ENCODE data around the gene TSC22D2.

TSC22D2 gene

GRCh38 chr3:150408221-150409124 lies at the start of gene TSC22D2:
TSS of gene TSC22D2 (plus strand) at chr3:150408298. CDS start at chr3:150409351, 1,053 bp downstream.
- peak within 1 kb of the TSS; percentile 82 for H3K4me3 ChIP-seq (ENCODE audit: low read length)
- H3K27me3 ChIP-seq (ENCODE audit: insufficient read depth, low read length) = no peaks in the 10 kb centered on the region
- H3K9me3 ChIP-seq (ENCODE audit: low read length) = no peaks in the 10 kb centered on the region
- peaks cover 9% of the 10 kb centered on the region for H3K36me3 ChIP-seq (ENCODE audit: insufficient read depth, low read length)
- peak within 1 kb of the TSS; percentile 99 for H2AFZ ChIP-seq (ENCODE audit: low read depth, low read length)
- H3K4me1 ChIP-seq (ENCODE audit: insufficient read depth, low read length) = peaks cover 19% of the 10 kb centered on the region

GRCh38 chr3:150359381-150359780 lies 48.7 kb upstream of the TSC22D2 start:
- no peak overlapping the region for H2AFZ ChIP-seq (ENCODE audit: low read depth, low read length)
- no peak overlapping the region for H3K4me3 ChIP-seq (ENCODE audit: low read length)
- no peaks in the 10 kb centered on the region for H3K36me3 ChIP-seq (ENCODE audit: insufficient read depth, low read length)
- H3K27me3 ChIP-seq (ENCODE audit: insufficient read depth, low read length) = no peaks in the 10 kb centered on the region
- H3K9me3 ChIP-seq (ENCODE audit: low read length) = no peaks in the 10 kb centered on the region
- H3K4me1 ChIP-seq (ENCODE audit: insufficient read depth, low read length) = peaks cover 2% of the 10 kb centered on the region

GRCh38 chr3:150360966-150361365 lies 47.1 kb upstream of the TSC22D2 start:
- Histone ChIP-seq H3K4me3 (ENCODE audit: low read length) (no peak overlapping the region), H3K36me3 (ENCODE audit: insufficient read depth, low read length) (no peaks in the 10 kb centered on the region), H2AFZ (ENCODE audit: low read depth, low read length) (no peak overlapping the region), H3K27me3 (ENCODE audit: insufficient read depth, low read length) (no peaks in the 10 kb centered on the region), H3K9me3 (ENCODE audit: low read length) (no peaks in the 10 kb centered on the region), H3K4me1 (ENCODE audit: insufficient read depth, low read length) (peaks cover 2% of the 10 kb centered on the region)

- Histone ChIP-seq H3K4me3 (ENCODE audit: low read length) (no peak overlapping the region), H3K4me1 (ENCODE audit: insufficient read depth, low read length) (peaks cover 2% of the 10 kb centered on the region), H3K9me3 (ENCODE audit: low read length) (no peaks in the 10 kb centered on the region), H3K27me3 (ENCODE audit: insufficient read depth, low read length) (no peaks in the 10 kb centered on the region), H3K36me3 (ENCODE audit: insufficient read depth, low read length) (no peaks in the 10 kb centered on the region), H2AFZ (ENCODE audit: low read depth, low read length) (no peak overlapping the region)
Observed at GRCh38 chr3:150362515-150363302, 45.4 kb upstream of the TSC22D2 start.

- H3K9me3 ChIP-seq (ENCODE audit: low read length) = no peaks in the 10 kb centered on the region
- H3K27me3 ChIP-seq (ENCODE audit: insufficient read depth, low read length) = no peaks in the 10 kb centered on the region
- H2AFZ ChIP-seq (ENCODE audit: low read depth, low read length) = no peak overlapping the region
- H3K4me1 ChIP-seq (ENCODE audit: insufficient read depth, low read length) = no peaks in the 10 kb centered on the region
- no peak overlapping the region for H3K4me3 ChIP-seq (ENCODE audit: low read length)
- H3K36me3 ChIP-seq (ENCODE audit: insufficient read depth, low read length) = no peaks in the 10 kb centered on the region
Observed at GRCh38 chr3:150363420-150363819, 44.7 kb upstream of the TSC22D2 start.

- H3K4me3 ChIP-seq (ENCODE audit: low read length) = no peak overlapping the region
- H2AFZ ChIP-seq (ENCODE audit: low read depth, low read length) = no peak overlapping the region
- H3K36me3 ChIP-seq (ENCODE audit: insufficient read depth, low read length) = no peaks in the 10 kb centered on the region
- peaks cover 4% of the 10 kb centered on the region for H3K4me1 ChIP-seq (ENCODE audit: insufficient read depth, low read length)
- no peaks in the 10 kb centered on the region for H3K9me3 ChIP-seq (ENCODE audit: low read length)
- H3K27me3 ChIP-seq (ENCODE audit: insufficient read depth, low read length) = no peaks in the 10 kb centered on the region
Observed at GRCh38 chr3:150365132-150365604, 42.9 kb upstream of the TSC22D2 start.

GRCh38 chr3:150367757-150368156 lies 40.3 kb upstream of the TSC22D2 start:
- H3K4me3 ChIP-seq (ENCODE audit: low read length) = no peak overlapping the region
- peaks cover 27% of the 10 kb centered on the region for H3K4me1 ChIP-seq (ENCODE audit: insufficient read depth, low read length)
- no peaks in the 10 kb centered on the region for H3K27me3 ChIP-seq (ENCODE audit: insufficient read depth, low read length)
- H3K36me3 ChIP-seq (ENCODE audit: insufficient read depth, low read length) = no peaks in the 10 kb centered on the region
- H2AFZ ChIP-seq (ENCODE audit: low read depth, low read length) = no peak overlapping the region
- no peaks in the 10 kb centered on the region for H3K9me3 ChIP-seq (ENCODE audit: low read length)

GRCh38 chr3:150370122-150370602 lies 37.9 kb upstream of the TSC22D2 start:
- H3K36me3 ChIP-seq (ENCODE audit: insufficient read depth, low read length) = no peaks in the 10 kb centered on the region
- H2AFZ ChIP-seq (ENCODE audit: low read depth, low read length) = peak overlapping the region; percentile 18
- H3K27me3 ChIP-seq (ENCODE audit: insufficient read depth, low read length) = no peaks in the 10 kb centered on the region
- H3K4me3 ChIP-seq (ENCODE audit: low read length) = peak overlapping the region; percentile 48
- H3K9me3 ChIP-seq (ENCODE audit: low read length) = no peaks in the 10 kb centered on the region
- peaks cover 27% of the 10 kb centered on the region for H3K4me1 ChIP-seq (ENCODE audit: insufficient read depth, low read length)

- Histone ChIP-seq H3K9me3 (ENCODE audit: low read length) (no peaks in the 10 kb centered on the region), H3K4me3 (ENCODE audit: low read length) (peak overlapping the region; percentile 48), H3K36me3 (ENCODE audit: insufficient read depth, low read length) (no peaks in the 10 kb centered on the region), H2AFZ (ENCODE audit: low read depth, low read length) (peak overlapping the region; percentile 18), H3K4me1 (ENCODE audit: insufficient read depth, low read length) (peaks cover 28% of the 10 kb centered on the region), H3K27me3 (ENCODE audit: insufficient read depth, low read length) (no peaks in the 10 kb centered on the region)
Observed at GRCh38 chr3:150370999-150371398, 37.1 kb upstream of the TSC22D2 start.

- peaks cover 30% of the 10 kb centered on the region for H3K4me1 ChIP-seq (ENCODE audit: insufficient read depth, low read length)
- peak overlapping the region; percentile 48 for H3K4me3 ChIP-seq (ENCODE audit: low read length)
- H3K9me3 ChIP-seq (ENCODE audit: low read length) = no peaks in the 10 kb centered on the region
- no peaks in the 10 kb centered on the region for H3K36me3 ChIP-seq (ENCODE audit: insufficient read depth, low read length)
- H3K27me3 ChIP-seq (ENCODE audit: insufficient read depth, low read length) = no peaks in the 10 kb centered on the region
- H2AFZ ChIP-seq (ENCODE audit: low read depth, low read length) = peak overlapping the region; percentile 39
Observed at GRCh38 chr3:150371741-150372254, 36.3 kb upstream of the TSC22D2 start.

GRCh38 chr3:150372320-150372719 lies 35.8 kb upstream of the TSC22D2 start:
- no peaks in the 10 kb centered on the region for H3K9me3 ChIP-seq (ENCODE audit: low read length)
- H3K4me1 ChIP-seq (ENCODE audit: insufficient read depth, low read length) = peaks cover 30% of the 10 kb centered on the region
- no peak overlapping the region for H3K4me3 ChIP-seq (ENCODE audit: low read length)
- H3K36me3 ChIP-seq (ENCODE audit: insufficient read depth, low read length) = no peaks in the 10 kb centered on the region
- H3K27me3 ChIP-seq (ENCODE audit: insufficient read depth, low read length) = no peaks in the 10 kb centered on the region
- H2AFZ ChIP-seq (ENCODE audit: low read depth, low read length) = peak overlapping the region; percentile 39

GRCh38 chr3:150372722-150373121 lies 35.4 kb upstream of the TSC22D2 start:
- peaks cover 30% of the 10 kb centered on the region for H3K4me1 ChIP-seq (ENCODE audit: insufficient read depth, low read length)
- H3K36me3 ChIP-seq (ENCODE audit: insufficient read depth, low read length) = no peaks in the 10 kb centered on the region
- no peaks in the 10 kb centered on the region for H3K9me3 ChIP-seq (ENCODE audit: low read length)
- H3K27me3 ChIP-seq (ENCODE audit: insufficient read depth, low read length) = no peaks in the 10 kb centered on the region
- H3K4me3 ChIP-seq (ENCODE audit: low read length) = no peak overlapping the region
- no peak overlapping the region for H2AFZ ChIP-seq (ENCODE audit: low read depth, low read length)

Data from neuron (in vitro differentiated cells).